ENCODE results near the gene ABHD10.

- TF ChIP-seq, protein P1, sequence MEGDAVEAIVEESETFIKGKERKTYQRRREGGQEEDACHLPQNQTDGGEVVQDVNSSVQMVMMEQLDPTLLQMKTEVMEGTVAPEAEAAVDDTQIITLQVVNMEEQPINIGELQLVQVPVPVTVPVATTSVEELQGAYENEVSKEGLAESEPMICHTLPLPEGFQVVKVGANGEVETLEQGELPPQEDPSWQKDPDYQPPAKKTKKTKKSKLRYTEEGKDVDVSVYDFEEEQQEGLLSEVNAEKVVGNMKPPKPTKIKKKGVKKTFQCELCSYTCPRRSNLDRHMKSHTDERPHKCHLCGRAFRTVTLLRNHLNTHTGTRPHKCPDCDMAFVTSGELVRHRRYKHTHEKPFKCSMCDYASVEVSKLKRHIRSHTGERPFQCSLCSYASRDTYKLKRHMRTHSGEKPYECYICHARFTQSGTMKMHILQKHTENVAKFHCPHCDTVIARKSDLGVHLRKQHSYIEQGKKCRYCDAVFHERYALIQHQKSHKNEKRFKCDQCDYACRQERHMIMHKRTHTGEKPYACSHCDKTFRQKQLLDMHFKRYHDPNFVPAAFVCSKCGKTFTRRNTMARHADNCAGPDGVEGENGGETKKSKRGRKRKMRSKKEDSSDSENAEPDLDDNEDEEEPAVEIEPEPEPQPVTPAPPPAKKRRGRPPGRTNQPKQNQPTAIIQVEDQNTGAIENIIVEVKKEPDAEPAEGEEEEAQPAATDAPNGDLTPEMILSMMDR (IDR thresholded peaks at IDR 0.05) = no peak
- TF ChIP-seq POLR2A (IDR thresholded peaks at IDR 0.05) = no peak
These were observed 45.9 kb upstream of the ABHD10 start for GRCh38 chr3:111932946-111933345.
